Measurements from ENCODE around the gene VPS37B. TPM values are rescaled to one million over a fixed set of nuclear protein-coding genes. Genes with fewer than 3 reads are reported as not detected.

The VPS37B gene
- total and polyA plus RNA-seq, 2 donors (not counting 1 experiment from before 2014, with no cell fraction given) = 66.7 to 88.1 TPM

DNA sequence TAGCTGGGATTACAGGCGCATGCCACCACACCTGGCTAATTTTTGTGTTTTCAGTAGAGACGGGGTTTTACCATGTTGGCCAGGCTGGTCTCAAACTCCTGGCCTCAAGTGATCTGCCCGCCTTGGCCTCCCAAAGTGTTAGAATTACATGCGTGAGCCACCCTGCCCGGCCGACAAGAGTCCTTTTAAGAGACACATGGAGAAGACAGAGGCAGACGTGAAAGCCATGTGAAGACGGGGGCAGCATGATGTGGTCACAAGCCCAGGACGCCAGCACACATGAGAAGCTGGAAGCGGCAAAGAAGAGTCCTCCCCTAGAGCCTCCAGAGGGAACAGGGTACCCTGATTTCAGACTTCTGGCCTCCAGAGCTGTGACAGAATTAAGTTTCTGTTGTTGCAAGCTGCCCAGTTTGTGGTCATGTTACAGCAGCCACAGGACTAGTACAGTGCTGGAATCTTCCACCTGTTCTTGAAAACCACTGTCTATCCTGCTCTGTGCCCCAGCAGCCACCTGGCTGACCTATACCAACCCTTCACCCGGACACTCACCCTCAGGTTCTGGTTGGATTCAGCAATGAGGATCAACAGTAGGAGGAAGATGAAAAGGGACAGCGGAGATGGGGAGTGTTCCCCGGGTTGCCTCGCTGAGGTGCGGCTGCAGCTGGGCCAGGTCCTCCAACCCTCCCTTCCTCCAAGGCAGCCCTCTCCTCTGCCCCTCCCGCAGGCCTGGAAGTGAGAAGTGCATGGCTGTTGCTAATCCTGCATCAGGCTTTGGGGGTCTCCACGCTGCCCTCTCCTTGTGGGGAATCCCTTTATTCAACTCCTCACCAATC, 16.9 kb downstream of the VPS37B start:
- no peak overlapping the region for H3K9ac ChIP-seq (ENCODE audit: low read length)
- H3K4me2 ChIP-seq (replicated peaks; ENCODE audit: low read depth, low read length, poor library complexity, severe bottlenecking) = peak overlapping the region; percentile 31
- ChIA-PET CTCF (interaction anchor here (1.6 to 11.0 kb wide), 7 partner anchors 8 to 95 kb away, joined by 3 to 101 read pairs (median 19); partner anchors contain the start of gene VPS37B), POLR2A (interaction anchor here (0.6 to 0.8 kb wide), 2 partner anchors 22 to 206 kb away, joined by 3 to 6 read pairs; no protein-coding TSS in a partner anchor)
- DNase-seq (no peak), ATAC-seq (ENCODE audit: low read depth) (no peak)
- no peak overlapping the region for H3K4me3 ChIP-seq (ENCODE audit: control extremely low read depth in 1 of 5, extremely low read depth in 1 of 5, insufficient read depth in 1 of 5, low read depth in 2 of 5, low read length in 4 of 5)
- no peaks in the 10 kb centered on the region for H3K9me3 Mint-ChIP-seq (ENCODE audit: insufficient read depth)
- peaks cover 94% of the 10 kb centered on the region for H3K79me2 ChIP-seq (ENCODE audit: control insufficient read depth, insufficient read depth, low read length)
- no peaks in the 10 kb centered on the region for H3K27me3 ChIP-seq (replicated peaks in 1 of 4; ENCODE audit: control extremely low read depth in 1 of 4, control insufficient read depth in 3 of 4, insufficient read depth in 4 of 4, low read length in 3 of 4)
- H3K27ac ChIP-seq (ENCODE audit: low read length in 2 of 2) = no peak overlapping the region
- no peaks in the 10 kb centered on the region for H3K27me3 Mint-ChIP-seq
- H3K4me1 ChIP-seq (ENCODE audit: control insufficient read depth in 2 of 2, insufficient read depth in 2 of 2, low read length in 2 of 2) = peaks cover 96 to 97% of the 10 kb centered on the region in 2 donors
- H4K20me1 ChIP-seq (ENCODE audit: control insufficient read depth, insufficient read depth, low read length, poor library complexity, severe bottlenecking) = peaks cover 58% of the 10 kb centered on the region
- peaks cover 91% of the 10 kb centered on the region for H3K4me1 Mint-ChIP-seq
- intact Hi-C loops (cut with micrococcal nuclease) = no loop called here
- H3K27ac Mint-ChIP-seq = peak overlapping the region; percentile 37
- peaks cover 0 to 4% of the 10 kb centered on the region in 2 experiments for H3K36me3 ChIP-seq (replicated peaks in 1 of 2; ENCODE audit: control extremely low read depth in 1 of 2, control insufficient read depth in 1 of 2, extremely low read depth in 1 of 2, insufficient read depth in 2 of 2, low read length in 1 of 2)
- 84% methylated on average over 9 of the region's 17 CpGs for WGBS (ENCODE audit: insufficient coverage)
- peak overlapping the region; percentile 59 for H3K4me3 Mint-ChIP-seq
- TF ChIP-seq, protein P1, sequence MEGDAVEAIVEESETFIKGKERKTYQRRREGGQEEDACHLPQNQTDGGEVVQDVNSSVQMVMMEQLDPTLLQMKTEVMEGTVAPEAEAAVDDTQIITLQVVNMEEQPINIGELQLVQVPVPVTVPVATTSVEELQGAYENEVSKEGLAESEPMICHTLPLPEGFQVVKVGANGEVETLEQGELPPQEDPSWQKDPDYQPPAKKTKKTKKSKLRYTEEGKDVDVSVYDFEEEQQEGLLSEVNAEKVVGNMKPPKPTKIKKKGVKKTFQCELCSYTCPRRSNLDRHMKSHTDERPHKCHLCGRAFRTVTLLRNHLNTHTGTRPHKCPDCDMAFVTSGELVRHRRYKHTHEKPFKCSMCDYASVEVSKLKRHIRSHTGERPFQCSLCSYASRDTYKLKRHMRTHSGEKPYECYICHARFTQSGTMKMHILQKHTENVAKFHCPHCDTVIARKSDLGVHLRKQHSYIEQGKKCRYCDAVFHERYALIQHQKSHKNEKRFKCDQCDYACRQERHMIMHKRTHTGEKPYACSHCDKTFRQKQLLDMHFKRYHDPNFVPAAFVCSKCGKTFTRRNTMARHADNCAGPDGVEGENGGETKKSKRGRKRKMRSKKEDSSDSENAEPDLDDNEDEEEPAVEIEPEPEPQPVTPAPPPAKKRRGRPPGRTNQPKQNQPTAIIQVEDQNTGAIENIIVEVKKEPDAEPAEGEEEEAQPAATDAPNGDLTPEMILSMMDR (IDR thresholded peaks at IDR 0.05) = no peak
- TF ChIP-seq EZH2 (IDR thresholded peaks at IDR 0.05; ENCODE audit: borderline replicate concordance, insufficient read depth, low read depth, low read length, poor library complexity, severe bottlenecking) = no peak
- H2AFZ ChIP-seq (ENCODE audit: insufficient read depth, low read depth, low read length, poor library complexity, severe bottlenecking) = no peak overlapping the region
- no peaks in the 10 kb centered on the region for H3K9me3 ChIP-seq (ENCODE audit: control extremely low read depth in 1 of 3, control insufficient read depth in 2 of 3, insufficient read depth in 1 of 3, low read length in 2 of 3)

GRCh38 chr12:122876731-122877130, 19.2 kb downstream of the VPS37B start:
- Histone ChIP-seq H3K4me3 (ENCODE audit: control extremely low read depth in 1 of 5, extremely low read depth in 1 of 5, insufficient read depth in 1 of 5, low read depth in 2 of 5, low read length in 4 of 5) (no peak overlapping the region), H3K27me3 (replicated peaks in 1 of 4; ENCODE audit: control extremely low read depth in 1 of 4, control insufficient read depth in 3 of 4, insufficient read depth in 4 of 4, low read length in 3 of 4) (no peaks in the 10 kb centered on the region), H2AFZ (ENCODE audit: insufficient read depth, low read depth, low read length, poor library complexity, severe bottlenecking) (no peak overlapping the region), H3K27ac (ENCODE audit: low read length in 2 of 2) (no peak overlapping the region), H3K36me3 (replicated peaks in 1 of 2; ENCODE audit: control extremely low read depth in 1 of 2, control insufficient read depth in 1 of 2, extremely low read depth in 1 of 2, insufficient read depth in 2 of 2, low read length in 1 of 2) (peaks cover 1 to 4% of the 10 kb centered on the region in 2 experiments), H3K79me2 (ENCODE audit: control insufficient read depth, insufficient read depth, low read length) (peaks cover 92% of the 10 kb centered on the region), H3K4me2 (replicated peaks; ENCODE audit: low read depth, low read length, poor library complexity, severe bottlenecking) (peak overlapping the region; percentile 3), H3K4me1 (ENCODE audit: control insufficient read depth in 2 of 2, insufficient read depth in 2 of 2, low read length in 2 of 2) (peaks cover 97 to 98% of the 10 kb centered on the region in 2 donors), H4K20me1 (ENCODE audit: control insufficient read depth, insufficient read depth, low read length, poor library complexity, severe bottlenecking) (peaks cover 51% of the 10 kb centered on the region), H3K9ac (ENCODE audit: low read length) (no peak overlapping the region), H3K9me3 (ENCODE audit: control extremely low read depth in 1 of 3, control insufficient read depth in 2 of 3, insufficient read depth in 1 of 3, low read length in 2 of 3) (no peaks in the 10 kb centered on the region)
- H3K27ac Mint-ChIP-seq = peak overlapping the region; percentile 47
- H3K27me3 Mint-ChIP-seq = no peaks in the 10 kb centered on the region
- ChIA-PET POLR2A (interaction anchor here (0.7 kb wide), 1 partner anchor 12 kb away, joined by 3 read pairs; no protein-coding TSS in a partner anchor), CTCF (no interaction called here)
- peaks cover 93% of the 10 kb centered on the region for H3K4me1 Mint-ChIP-seq
- DNase-seq (no peak), ATAC-seq (ENCODE audit: low read depth) (no peak)
- intact Hi-C loops (cut with micrococcal nuclease) = no loop called here
- WGBS (ENCODE audit: insufficient coverage) = no CpG with 5 or more reads among the region's 3 CpGs
- peak overlapping the region; percentile 72 for H3K4me3 Mint-ChIP-seq
- H3K9me3 Mint-ChIP-seq (ENCODE audit: insufficient read depth) = no peaks in the 10 kb centered on the region
- TF ChIP-seq EZH2 (IDR thresholded peaks at IDR 0.05; ENCODE audit: borderline replicate concordance, insufficient read depth, low read depth, low read length, poor library complexity, severe bottlenecking) = no peak
- TF ChIP-seq, protein P1 (IDR thresholded peaks at IDR 0.05) = no peak

All from B cell (primary cell).